ENCODE measurements around the gene CLCNKA.

DNA sequence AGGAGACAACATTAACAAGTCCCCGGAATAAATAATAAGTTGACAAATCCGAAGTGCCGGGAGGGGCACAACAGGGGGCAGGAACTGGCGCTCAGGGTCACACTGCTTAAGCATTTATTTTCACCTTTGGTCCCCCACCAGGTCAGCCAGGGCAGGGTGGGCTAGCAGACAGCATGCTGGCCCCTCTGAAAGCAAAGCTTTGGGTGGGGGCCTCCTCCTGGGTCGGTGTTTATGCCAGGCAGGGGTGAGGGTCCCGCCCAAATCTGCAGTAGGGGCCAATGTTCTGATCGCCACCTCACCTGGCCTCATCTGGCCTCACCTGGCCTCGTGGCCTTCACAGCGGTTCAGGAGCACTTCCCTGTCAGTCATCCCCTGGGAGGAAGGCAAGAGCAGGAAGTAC lies 59.8 kb downstream of the CLCNKA start:
- TF ChIP-seq EZH2 (IDR thresholded peaks at IDR 0.05; ENCODE audit: low read depth, low read length, severe bottlenecking) (no peak), POLR2AphosphoS5 (IDR thresholded peaks at IDR 0.05; ENCODE audit: low read depth, low read length) (no peak)
